HG03442 (cell line): ENCODE measurements around the gene FOCAD.

Experiments used
- ATAC-seq: cut with Tn5 transposase; IDR thresholded peaks from one replicate; pipeline ENCODE4 v1.9.1; 2021; ENCODE audit warnings: mild to moderate bottlenecking, moderate library complexity; ENCODE audit not compliant: unreplicated experiment

FOCAD gene

GRCh38 chr9:20870115-20870514, 186.1 kb downstream of the FOCAD start:
- ATAC-seq: no peak

DNA sequence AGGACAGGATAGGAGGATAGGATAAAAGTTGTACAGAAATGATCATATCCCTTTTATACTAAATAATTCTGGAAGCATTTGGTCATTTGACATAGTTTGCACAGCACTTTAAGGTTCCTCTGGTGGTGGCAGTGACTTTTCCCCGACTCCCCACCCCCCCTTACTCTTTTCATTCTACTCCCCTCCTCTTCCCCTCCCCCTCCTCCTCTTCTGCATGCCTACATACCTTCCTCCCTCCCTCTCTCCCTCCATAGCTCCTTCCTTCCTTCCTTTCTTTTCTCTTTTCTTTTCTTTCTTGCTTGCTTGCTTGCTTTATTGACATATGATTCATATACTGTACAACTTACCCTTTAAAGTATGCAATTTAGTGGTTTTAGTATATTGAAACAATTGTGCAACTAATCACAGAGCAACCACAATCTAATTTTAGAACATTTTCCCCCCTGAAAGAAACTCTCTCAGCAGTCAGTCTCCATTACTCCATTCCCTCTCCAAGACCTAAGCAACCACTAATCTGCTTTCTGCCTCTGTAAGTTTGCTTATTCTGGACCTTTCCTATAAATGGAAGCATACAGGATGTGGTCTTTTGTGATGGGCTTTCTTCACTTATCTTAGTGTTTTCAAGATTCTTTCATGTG, 188.4 kb downstream of the FOCAD start:
- ATAC-seq: no peak

DNA sequence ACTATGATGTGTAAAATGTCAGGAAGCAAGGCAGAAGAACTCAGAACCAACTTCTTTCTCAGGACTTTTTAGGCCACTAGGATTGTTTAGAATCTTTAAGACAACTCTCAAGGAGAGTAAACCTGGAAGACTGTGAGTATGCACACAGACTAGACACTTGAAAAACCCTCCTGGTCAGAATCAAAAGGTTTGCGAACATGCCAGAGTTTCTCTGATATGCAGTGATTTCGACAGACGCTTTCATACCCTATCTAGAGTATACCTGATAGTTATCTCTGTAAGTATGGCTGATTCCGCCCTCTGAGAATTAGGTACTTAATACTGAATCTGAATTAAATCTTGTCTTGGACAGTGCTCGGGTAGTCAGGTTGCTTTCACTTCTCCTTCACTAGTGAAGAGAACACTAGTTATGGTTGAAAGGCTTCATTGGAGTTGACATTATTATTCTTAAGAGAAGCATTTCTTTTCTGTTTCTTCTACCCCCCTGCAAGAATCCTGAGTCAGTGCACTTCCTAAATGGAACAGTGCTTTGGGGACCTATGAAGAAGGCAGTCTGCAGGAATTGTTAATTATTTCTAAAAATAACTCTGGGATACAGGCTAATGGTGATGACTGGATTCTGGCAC, 189.3 kb downstream of the FOCAD start:
- ATAC-seq: no peak

DNA sequence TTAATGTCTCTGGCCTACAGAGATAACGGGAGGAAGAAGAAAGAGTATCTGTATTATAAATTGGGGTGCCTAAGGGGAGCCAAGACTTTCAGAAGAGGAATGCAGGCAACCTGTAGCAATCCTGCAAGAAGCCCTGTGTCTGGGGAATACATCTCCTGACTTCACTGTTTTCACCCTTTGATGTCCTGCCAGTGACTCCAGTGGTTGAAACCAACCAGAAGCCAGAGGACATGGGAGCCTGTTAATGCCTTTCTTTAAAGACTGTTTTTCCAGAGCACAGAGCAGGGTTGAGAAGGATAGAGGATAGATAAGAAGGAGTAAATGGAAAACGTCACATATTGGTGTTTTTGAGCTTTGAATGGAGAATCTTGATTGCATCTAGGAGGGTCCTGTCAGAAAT, 196.2 kb downstream of the FOCAD start:
- no peak for ATAC-seq

DNA sequence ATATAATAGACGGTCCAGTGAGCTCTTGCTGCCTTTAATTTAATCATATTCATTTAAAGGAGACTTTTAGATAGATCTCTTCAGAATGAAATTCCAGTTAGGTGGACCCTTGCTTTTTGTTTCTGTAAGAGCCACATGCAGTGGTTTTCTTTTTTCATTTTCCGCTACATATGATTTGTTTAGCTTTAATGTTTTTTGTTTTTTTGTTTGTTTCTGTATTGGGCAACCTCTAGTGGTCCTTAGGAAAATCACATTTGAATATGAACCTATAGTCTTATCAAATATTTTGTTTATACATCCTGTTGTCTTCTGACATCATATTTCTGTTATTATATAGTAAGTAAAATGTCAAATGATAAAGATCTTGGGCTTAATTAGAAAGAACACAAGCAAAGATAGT, 196.6 kb downstream of the FOCAD start:
- no peak for ATAC-seq

DNA sequence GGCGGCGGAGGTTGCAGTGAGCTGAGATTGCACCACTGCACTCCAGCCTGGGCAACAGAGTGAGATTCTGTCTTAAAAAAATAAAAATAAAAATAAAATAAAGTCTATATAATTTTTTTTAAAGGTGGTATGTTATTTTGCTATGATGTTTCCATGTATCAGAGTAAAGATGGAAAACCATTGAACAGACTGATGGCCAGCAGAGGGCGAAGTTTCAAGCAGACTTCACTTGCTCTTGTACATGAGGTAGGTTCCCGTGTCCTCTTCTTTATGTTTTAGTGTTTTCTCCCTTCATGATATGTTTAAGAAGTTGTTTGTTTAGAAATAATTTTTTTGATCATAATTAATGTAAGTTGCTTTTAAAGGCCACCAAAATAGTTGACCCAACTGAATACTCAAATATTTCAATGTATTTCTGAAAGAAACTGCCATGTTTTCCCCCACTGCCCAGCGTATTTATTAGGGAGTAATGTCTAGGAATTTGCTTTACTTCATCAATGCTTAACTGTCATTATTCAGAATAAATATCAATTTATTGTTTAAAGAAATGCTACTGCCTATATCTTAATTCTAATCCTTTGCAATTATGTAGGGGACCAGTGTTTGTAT, 201.0 kb downstream of the FOCAD start:
- peak; percentile 54 for ATAC-seq

DNA sequence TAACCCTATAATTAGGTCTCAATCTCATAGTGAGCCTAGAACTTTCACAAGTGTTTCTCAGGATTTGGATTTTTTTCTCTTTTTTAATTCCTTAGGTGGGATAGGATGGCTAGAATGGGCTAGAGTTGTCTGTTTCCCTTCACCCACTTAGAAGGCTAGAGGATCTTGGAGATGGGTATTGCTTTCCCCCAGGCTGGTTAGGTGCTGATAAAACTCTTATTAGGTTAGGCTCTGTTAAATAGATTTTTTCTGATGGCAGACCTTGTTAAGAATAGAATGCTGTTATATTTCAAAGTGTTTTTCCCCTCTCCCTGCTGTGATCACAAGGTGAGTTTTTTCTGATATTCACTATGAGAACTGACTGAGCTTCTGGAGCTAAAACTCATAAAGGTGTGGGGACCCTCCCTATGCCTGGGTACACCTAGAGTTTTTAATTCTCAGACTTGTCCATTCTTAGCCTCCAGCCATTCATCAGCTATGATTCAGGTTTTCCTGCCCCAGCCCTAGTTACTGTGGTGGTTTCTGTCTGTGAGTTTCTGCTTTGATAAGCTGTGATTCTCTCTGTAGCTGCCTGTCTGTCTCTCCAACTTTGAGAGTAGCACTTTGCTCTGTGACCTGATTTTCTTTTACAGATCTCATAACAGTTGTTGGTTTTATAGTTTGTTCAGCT, 215.0 kb downstream of the FOCAD start:
- ATAC-seq: no peak

GRCh38 chr9:20903212-20903611, 219.2 kb downstream of the FOCAD start:
- ATAC-seq: no peak

- no peak for ATAC-seq
These were observed 220.9 kb downstream of the FOCAD start for GRCh38 chr9:20904995-20905394.

GRCh38 chr9:20906326-20906725, 222.3 kb downstream of the FOCAD start:
- no peak for ATAC-seq

DNA sequence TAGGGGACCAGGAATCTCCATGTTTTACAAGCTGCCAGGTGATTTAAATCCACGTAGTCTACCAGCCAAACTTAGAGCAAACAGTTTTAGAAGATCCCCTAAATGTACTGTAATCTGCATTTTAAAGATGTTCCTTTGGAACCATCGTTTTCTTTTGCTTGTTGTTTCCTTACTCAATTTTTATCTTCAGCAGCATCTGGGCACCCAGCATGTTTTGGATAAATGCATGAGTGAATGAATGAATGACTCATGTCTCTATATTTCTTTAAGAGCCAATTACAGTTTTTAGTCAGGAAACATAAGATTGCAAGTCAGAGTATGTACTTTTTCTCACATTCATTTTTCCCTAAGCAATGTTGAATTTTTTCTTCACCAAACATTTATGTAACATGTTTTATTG, 224.4 kb downstream of the FOCAD start:
- ATAC-seq: no peak

DNA sequence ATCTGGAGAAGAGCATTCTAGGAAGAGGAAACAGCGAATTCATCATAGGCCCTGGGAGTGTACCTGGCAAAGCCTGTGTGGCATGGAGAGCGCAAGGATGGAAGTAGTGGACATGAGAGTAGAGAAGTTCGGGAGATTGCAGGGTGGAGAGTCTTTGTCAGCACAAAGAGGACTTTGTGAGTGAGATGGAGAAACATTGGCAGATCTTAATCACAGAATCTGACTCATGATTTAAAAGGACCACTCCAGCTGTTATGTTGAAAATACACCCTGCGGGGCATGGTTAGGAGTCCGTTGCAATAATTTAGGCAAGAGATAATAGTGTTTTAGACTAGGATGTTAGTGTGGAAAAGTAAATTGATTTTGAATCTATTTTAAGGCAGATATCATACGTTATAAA, 230.5 kb downstream of the FOCAD start:
- ATAC-seq: no peak

DNA sequence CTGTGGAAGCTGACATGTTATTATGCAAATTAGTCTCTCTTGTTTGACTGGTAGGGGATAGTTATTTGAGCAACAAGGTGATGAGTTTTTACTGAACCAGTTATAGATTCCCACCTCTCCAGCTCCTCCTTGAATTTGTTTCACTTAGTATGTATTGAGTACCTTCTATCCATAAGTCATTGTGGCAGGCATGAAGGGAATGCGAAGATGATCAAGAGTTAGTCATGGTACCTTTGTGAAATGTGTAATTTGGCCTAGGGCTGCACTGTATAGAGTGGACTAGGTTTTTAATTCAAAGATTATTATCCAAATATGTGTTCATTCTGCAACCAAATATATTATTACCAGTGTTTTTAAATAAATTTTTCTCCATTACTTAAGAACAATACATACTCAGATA, 237.3 kb downstream of the FOCAD start:
- ATAC-seq: no peak

DNA sequence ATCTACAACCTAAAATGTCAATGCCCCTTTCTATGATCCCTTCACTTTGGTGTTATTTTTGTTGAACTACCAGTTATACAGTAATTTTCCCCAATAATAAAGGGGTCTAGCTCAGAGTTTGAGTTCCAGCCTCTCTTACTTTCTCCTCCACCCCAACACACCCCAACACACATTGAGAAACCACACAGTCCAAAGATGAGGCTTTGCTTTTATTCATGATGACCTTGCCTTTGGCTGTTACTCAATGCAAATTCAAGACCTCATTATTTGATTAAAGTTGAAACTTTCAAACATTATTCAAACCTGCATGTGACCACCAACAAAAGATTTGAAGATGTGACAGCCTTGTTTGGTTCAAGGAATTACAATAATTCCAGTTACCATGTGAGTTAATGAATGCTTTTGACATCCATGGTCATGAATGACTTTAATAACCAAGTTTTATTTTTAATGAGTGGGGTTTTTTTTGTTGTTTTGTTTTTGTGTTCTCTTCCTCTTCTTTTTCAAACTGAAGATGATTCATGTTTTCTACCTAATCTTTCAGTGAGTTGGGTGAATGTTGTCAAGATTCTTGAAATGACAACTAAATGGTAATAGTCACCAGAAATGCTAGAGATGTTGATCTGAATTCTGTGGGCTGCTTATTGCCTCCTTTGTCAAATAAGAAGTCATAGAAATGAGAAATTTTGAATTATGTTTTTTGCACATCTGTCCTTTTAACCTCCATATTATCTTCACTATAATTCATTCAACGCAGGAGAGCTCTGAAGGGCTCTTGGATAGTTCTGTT, 241.4 kb downstream of the FOCAD start:
- ATAC-seq: no peak

DNA sequence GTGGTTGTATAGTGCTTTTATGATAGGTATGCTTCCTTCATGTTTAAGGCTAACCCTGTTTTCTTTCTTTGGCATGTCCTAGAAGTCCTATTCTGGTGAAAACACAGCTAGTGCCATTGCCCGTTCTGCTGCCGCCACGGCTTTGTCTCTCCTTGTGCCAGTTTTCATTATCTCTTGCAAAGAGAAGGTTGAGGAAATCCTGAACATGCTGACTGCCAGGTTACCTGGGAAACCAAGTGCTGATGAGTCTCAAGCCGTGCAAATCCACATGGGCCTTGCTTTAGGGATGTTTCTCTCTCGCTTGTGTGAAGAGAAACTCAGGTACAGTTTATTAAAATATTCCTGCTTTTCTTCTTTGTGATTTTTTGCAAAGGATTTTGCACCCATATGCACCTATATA, 245.2 kb downstream of the FOCAD start:
- no peak for ATAC-seq

DNA sequence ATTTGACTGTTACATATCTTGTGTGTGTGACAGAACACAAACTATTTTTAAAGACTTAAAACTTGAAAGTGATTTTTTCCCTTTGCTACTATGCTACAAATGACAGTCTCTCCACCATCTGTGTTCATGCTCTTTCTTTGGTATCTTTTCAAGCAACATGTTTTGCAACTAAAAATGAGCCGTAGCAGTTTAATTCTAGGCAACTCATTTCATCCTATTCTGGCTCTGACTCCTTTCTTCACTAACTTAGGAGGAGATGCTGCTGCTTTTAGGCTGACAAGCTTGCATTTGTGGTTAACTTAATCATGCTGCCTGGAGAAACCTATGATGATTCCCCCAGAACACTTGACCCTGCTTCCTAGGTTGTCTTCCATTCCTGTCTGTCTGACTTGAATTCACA, 246.8 kb downstream of the FOCAD start:
- ATAC-seq: no peak

DNA sequence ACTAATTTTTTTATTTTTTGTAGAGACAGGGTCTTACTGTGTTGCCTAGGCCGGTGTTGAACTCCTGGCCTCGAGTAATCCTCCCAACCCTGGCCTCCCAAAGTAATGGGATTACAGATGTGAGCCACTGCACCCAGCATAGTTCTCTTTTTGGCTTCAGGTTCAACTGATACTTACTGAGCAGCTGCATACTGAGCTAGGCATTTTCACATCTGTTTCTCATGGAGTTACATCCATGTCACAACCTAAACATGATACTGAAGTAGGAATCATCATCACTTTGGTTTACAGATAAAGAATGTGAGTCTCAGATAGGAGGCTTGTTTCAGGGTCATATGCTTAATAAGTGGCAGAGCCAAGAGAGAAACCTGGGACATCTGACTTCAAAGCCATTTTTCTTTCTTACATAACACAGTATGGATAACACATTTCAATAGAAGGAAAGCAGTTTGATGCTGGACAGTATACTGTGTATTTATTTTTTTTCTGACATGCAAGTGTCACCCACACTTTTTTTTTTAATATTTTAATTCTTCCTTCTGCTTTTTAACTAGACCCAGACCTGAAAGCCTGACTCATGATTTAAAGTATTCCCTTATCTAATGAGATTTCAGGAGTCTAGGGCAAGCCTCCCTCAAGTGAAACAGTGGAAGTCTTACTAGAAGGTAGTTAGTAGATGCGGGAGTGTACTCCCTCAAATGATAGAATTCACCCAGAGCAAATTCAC, 256.6 kb downstream of the FOCAD start:
- peak; percentile 8 for ATAC-seq

DNA sequence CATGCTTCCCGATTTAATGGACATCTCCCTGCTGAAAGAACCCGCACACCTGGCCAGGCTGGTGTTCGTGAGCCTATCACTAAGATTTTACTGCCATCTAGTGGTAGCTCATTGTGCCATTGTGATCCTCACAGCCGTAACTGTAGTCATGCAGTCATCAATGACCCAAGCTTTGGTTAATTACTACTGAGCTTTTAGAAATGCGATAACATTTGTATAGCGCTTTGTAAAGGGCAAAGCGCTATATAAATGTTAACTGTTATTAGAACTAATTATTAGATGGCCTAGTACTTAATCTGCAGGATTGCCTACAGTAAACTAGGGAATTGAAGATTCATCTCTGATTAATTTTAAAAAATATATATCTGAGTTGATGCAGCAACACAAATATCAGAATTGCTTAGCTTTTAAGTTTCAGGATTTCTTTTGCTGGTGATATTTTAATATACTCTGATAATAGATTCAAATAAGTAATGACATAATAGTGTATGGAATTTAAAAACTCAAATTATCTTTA, 257.2 kb downstream of the FOCAD start:
- ATAC-seq: peak; percentile 97

GRCh38 chr9:20944507-20944906, 260.4 kb downstream of the FOCAD start:
- ATAC-seq: no peak

GRCh38 chr9:20945269-20945668, 261.2 kb downstream of the FOCAD start:
- no peak for ATAC-seq
